ENCODE data around the gene MICU1. TPM values are rescaled to one million over a fixed set of nuclear protein-coding genes. Genes with fewer than 3 reads are reported as not detected.
"Not testable (repeated sequence)": the region's sequence is repeated elsewhere in the genome, so short reads cannot be mapped to it uniquely, and the experiment has no call there.

Gene MICU1
- total RNA-seq, 1 experiment from 2014 or later, result 46.9 TPM

DNA sequence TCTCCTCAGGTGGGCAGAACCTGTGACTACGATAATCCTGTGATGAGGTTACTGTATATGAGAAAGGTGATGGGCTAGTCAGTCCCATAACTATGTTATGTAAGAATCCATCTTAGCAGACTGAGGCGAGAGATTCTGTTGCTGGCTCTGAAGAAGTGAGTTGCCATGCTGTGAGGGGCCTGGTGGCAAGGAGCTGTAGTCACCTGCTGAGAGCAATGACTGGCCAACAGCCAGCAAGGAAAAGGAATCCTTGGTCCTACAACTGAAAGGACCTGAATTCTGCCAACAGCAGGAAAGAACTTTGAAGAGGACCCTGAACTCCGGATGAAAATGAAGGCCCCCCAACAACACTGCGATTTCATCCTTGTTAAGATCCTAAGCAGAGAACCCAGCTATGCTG lies 240.2 kb downstream of the MICU1 start:
- CTCF ChIA-PET, result interaction anchor here (0.6 kb wide), 1 partner anchor 182 kb away, joined by 3 read pairs; no protein-coding TSS in a partner anchor
- POLR2A ChIA-PET, result no interaction called here
- no peak overlapping the region for H3K4me3 ChIP-seq (ENCODE audit: low read depth in 2 of 2, low read length in 2 of 2)
- ATAC-seq, result no peak
- TF ChIP-seq POLR2AphosphoS5 (IDR thresholded peaks at IDR 0.05; ENCODE audit: low read depth, low read length), result no peak
- TF ChIP-seq TCF7L2 (IDR thresholded peaks at IDR 0.05; ENCODE audit: low read depth, low read length), result no peak
- TF ChIP-seq CTCF (IDR thresholded peaks at IDR 0.05), result no peak
- no peak for TF ChIP-seq SIN3A (IDR thresholded peaks at IDR 0.05; ENCODE audit: borderline replicate concordance, insufficient read depth, low read depth, low read length)
- TF ChIP-seq, protein P1, sequence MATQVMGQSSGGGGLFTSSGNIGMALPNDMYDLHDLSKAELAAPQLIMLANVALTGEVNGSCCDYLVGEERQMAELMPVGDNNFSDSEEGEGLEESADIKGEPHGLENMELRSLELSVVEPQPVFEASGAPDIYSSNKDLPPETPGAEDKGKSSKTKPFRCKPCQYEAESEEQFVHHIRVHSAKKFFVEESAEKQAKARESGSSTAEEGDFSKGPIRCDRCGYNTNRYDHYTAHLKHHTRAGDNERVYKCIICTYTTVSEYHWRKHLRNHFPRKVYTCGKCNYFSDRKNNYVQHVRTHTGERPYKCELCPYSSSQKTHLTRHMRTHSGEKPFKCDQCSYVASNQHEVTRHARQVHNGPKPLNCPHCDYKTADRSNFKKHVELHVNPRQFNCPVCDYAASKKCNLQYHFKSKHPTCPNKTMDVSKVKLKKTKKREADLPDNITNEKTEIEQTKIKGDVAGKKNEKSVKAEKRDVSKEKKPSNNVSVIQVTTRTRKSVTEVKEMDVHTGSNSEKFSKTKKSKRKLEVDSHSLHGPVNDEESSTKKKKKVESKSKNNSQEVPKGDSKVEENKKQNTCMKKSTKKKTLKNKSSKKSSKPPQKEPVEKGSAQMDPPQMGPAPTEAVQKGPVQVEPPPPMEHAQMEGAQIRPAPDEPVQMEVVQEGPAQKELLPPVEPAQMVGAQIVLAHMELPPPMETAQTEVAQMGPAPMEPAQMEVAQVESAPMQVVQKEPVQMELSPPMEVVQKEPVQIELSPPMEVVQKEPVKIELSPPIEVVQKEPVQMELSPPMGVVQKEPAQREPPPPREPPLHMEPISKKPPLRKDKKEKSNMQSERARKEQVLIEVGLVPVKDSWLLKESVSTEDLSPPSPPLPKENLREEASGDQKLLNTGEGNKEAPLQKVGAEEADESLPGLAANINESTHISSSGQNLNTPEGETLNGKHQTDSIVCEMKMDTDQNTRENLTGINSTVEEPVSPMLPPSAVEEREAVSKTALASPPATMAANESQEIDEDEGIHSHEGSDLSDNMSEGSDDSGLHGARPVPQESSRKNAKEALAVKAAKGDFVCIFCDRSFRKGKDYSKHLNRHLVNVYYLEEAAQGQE (IDR thresholded peaks at IDR 0.05; ENCODE audit: insufficient read depth in 1 of 2, low read depth in 2 of 2, low read length in 1 of 2), result no peak
- no peaks in the 10 kb centered on the region for H3K27me3 ChIP-seq (ENCODE audit: control insufficient read depth, insufficient read depth, low read length)
- H3K4me1 ChIP-seq (ENCODE audit: control insufficient read depth, insufficient read depth, low read length), result no peaks in the 10 kb centered on the region
- no peak overlapping the region for H3K27ac ChIP-seq (ENCODE audit: low read length)
- no TSS peak for BruUV-seq (replicated peaks)
- no peaks in the 10 kb centered on the region for H3K9me3 ChIP-seq (ENCODE audit: control insufficient read depth, insufficient read depth, low read depth, low read length)
- H3K36me3 ChIP-seq (ENCODE audit: control insufficient read depth, insufficient read depth, low read length), result no peaks in the 10 kb centered on the region
- no peak for DNase-seq (ENCODE audit: low read depth, low spot score)
- in situ Hi-C loops (cut with HindIII; ENCODE audit: low pct_unique_long_range_greater_than_20kb, low sequenced_read_pairs) (no loop called here), intact Hi-C loops (cut with micrococcal nuclease; ENCODE audit: unreplicated experiment) (no loop called here)

DNA sequence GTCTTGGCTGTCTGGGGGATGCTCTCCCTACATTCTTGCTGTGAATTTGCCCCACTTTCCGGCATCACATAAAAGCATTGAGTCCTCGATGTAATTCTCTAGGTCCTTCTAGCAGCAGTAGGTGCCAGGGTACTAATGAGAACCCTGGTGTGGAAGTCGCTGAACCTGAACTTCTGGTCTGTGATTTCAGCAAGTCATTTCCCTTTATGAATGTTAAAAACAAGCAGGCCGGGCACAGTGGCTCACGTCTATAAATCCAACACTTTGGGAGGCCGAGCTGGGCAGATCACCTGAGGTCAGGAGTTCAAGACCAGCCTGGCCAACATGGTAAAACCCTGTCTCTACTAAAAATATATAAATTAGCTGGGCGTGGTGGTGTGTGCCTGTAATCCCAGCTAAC lies 240.9 kb downstream of the MICU1 start:
- H3K27ac ChIP-seq (ENCODE audit: low read length); H3K4me3 ChIP-seq (ENCODE audit: low read depth in 2 of 2, low read length in 2 of 2); ATAC-seq; CTCF ChIA-PET; in situ Hi-C loops (cut with HindIII; ENCODE audit: low pct_unique_long_range_greater_than_20kb, low sequenced_read_pairs); H3K36me3 ChIP-seq (ENCODE audit: control insufficient read depth, insufficient read depth, low read length); POLR2A ChIA-PET; DNase-seq (ENCODE audit: low read depth, low spot score); H3K4me1 ChIP-seq (ENCODE audit: control insufficient read depth, insufficient read depth, low read length); intact Hi-C loops (cut with micrococcal nuclease; ENCODE audit: unreplicated experiment); BruUV-seq (replicated peaks); H3K27me3 ChIP-seq (ENCODE audit: control insufficient read depth, insufficient read depth, low read length); H3K9me3 ChIP-seq (ENCODE audit: control insufficient read depth, insufficient read depth, low read depth, low read length): not testable (repeated sequence)

DNA sequence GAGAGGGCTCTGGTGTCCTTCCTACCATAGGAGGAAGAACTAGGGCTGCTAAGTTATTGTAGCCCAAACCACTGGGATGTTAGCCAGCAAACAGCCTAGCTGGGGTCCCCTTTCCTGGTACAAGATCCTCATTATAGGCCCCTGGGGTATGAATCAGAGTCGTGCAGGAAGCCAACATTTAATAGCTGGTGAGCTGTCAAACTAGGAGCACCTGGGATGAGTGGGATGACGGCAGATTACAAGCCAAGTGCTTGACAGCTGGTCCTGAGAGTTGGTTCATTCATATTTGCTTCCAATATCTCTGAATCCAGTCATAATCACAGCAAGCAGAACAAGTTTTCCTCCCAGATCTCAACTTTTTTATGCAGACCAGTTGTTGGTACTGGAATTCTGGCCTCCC lies 246.1 kb downstream of the MICU1 start:
- ChIA-PET CTCF (no interaction called here), POLR2A (no interaction called here)
- no peak overlapping the region for H3K27ac ChIP-seq (ENCODE audit: low read length)
- no peak overlapping the region for H3K4me3 ChIP-seq (ENCODE audit: low read depth in 2 of 2, low read length in 2 of 2)
- no peak for TF ChIP-seq TCF7L2 (IDR thresholded peaks at IDR 0.05; ENCODE audit: low read depth, low read length)
- TF ChIP-seq POLR2AphosphoS5 (IDR thresholded peaks at IDR 0.05; ENCODE audit: low read depth, low read length), result no peak
- TF ChIP-seq, protein P1 (IDR thresholded peaks at IDR 0.05; ENCODE audit: insufficient read depth in 1 of 2, low read depth in 2 of 2, low read length in 1 of 2), result no peak
- no peak for TF ChIP-seq CTCF (IDR thresholded peaks at IDR 0.05)
- no peak for TF ChIP-seq SIN3A (IDR thresholded peaks at IDR 0.05; ENCODE audit: borderline replicate concordance, insufficient read depth, low read depth, low read length)
- no peaks in the 10 kb centered on the region for H3K27me3 ChIP-seq (ENCODE audit: control insufficient read depth, insufficient read depth, low read length)
- no peak for DNase-seq (ENCODE audit: low read depth, low spot score)
- BruUV-seq (replicated peaks), result no TSS peak
- no peak for ATAC-seq
- in situ Hi-C loops (cut with HindIII; ENCODE audit: low pct_unique_long_range_greater_than_20kb, low sequenced_read_pairs), result no loop called here
- no peaks in the 10 kb centered on the region for H3K36me3 ChIP-seq (ENCODE audit: control insufficient read depth, insufficient read depth, low read length)
- intact Hi-C loops (cut with micrococcal nuclease; ENCODE audit: unreplicated experiment), result no loop called here
- H3K9me3 ChIP-seq (ENCODE audit: control insufficient read depth, insufficient read depth, low read depth, low read length), result no peaks in the 10 kb centered on the region
- no peaks in the 10 kb centered on the region for H3K4me1 ChIP-seq (ENCODE audit: control insufficient read depth, insufficient read depth, low read length)
